ENCODE data around the gene PRDM1. TPM values are rescaled to one million over a fixed set of nuclear protein-coding genes. Genes with fewer than 3 reads are reported as not detected.

The PRDM1 gene
- total RNA-seq, 1 donor from 2014 or later, result 0.15 TPM

DNA sequence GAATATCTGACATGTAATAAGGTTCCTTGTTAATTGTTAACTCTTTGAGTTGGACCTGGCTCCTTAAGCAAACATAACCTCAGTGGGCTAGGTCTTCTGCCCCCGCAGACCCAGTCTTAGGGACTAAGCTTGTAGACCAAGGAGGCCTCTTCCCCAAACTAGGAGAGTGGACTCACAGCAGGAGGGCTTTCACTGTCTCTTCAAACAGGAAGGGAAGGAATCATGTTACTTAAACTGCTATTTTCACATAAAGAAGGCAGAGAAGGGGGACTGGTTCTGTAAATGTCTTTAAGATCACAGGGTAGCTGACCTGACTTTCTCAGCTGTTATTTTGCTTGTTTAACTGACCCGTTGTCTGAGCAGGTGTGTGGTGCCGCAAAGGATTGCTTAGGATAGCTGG lies 34.9 kb upstream of the PRDM1 start:
- Mint-ChIP-seq H3K4me1 (ENCODE audit: low read depth) (peaks cover 5% of the 10 kb centered on the region), H3K4me3 (ENCODE audit: unreplicated experiment) (no peak overlapping the region), H3K9me3 (ENCODE audit: low read depth) (no peaks in the 10 kb centered on the region), H3K27ac (ENCODE audit: unreplicated experiment) (no peak overlapping the region), H3K36me3 (ENCODE audit: low read depth) (no peaks in the 10 kb centered on the region), H3K27me3 (ENCODE audit: low read depth) (no peaks in the 10 kb centered on the region)
- DNase-seq (ENCODE audit: low spot score), result no peak
- TF ChIP-seq CTCF (IDR thresholded peaks at IDR 0.05), result no peak

DNA sequence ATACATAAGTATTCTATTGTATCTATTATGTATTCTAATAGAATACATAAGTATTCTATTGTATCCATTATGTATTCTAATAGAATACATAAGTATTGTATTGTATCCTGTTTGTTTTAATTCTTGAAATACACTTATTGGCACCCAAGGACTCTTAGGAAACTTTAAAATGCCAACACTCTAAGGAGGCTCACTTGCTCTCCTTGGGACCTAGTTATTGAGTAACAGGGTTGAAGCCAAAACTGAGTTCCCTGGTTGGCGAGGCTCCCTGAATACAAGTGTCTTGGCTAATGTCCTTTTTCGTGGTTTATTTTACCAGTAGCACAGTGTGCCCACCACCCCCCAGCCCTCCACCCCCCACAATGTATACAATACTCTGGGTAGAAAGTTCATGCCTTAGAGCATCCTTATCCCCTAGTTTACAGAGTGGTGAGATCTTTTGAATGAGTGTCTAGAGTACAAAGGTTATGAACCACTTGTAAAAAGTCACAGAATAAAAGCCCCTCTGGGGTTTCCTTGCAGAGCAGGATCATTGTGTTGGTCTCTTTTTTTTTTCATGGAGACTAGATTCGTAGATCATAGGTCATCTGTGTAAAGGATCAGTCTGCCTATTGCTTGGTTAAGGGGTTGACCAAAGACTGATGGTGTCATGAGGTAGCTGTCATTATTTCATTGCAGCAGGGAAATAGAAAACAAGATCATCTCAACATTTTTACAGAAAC lies 32.5 kb upstream of the PRDM1 start:
- no peak for DNase-seq (ENCODE audit: low spot score)
- H3K4me3 Mint-ChIP-seq (ENCODE audit: unreplicated experiment), result no peak overlapping the region
- no peaks in the 10 kb centered on the region for H3K9me3 Mint-ChIP-seq (ENCODE audit: low read depth)
- no peaks in the 10 kb centered on the region for H3K36me3 Mint-ChIP-seq (ENCODE audit: low read depth)
- H3K4me1 Mint-ChIP-seq (ENCODE audit: low read depth), result peaks cover 5% of the 10 kb centered on the region
- H3K27ac Mint-ChIP-seq (ENCODE audit: unreplicated experiment), result no peak overlapping the region
- H3K27me3 Mint-ChIP-seq (ENCODE audit: low read depth), result no peaks in the 10 kb centered on the region
- no peak for TF ChIP-seq CTCF (IDR thresholded peaks at IDR 0.05)

DNA sequence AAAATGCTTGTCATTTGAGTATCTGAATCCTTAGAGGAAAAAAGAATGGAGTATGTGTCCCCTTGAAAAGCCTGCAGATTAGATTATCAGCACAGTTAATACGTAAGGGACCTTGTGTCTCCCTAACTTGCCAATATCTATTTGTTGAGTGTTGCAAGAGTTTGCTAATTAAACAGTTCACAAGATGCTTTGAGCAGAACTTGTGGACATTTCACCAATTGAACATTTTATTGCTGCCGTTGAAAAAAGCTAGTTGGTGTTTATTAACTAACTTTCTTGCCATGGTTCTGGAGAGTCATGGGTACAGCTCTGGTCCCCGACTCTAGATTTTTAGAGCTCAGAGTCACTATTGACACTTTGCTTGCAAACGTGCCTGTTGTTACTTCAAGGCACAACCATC lies 30.6 kb upstream of the PRDM1 start:
- H3K27ac Mint-ChIP-seq (ENCODE audit: unreplicated experiment), result no peak overlapping the region
- no peak for TF ChIP-seq CTCF (IDR thresholded peaks at IDR 0.05)
- peaks cover 5% of the 10 kb centered on the region for H3K4me1 Mint-ChIP-seq (ENCODE audit: low read depth)
- H3K4me3 Mint-ChIP-seq (ENCODE audit: unreplicated experiment), result no peak overlapping the region
- DNase-seq (ENCODE audit: low spot score), result no peak
- no peaks in the 10 kb centered on the region for H3K27me3 Mint-ChIP-seq (ENCODE audit: low read depth)
- H3K36me3 Mint-ChIP-seq (ENCODE audit: low read depth), result no peaks in the 10 kb centered on the region
- H3K9me3 Mint-ChIP-seq (ENCODE audit: low read depth), result no peaks in the 10 kb centered on the region

GRCh38 chr6:106056060-106056745 lies 29.9 kb upstream of the PRDM1 start:
- Mint-ChIP-seq H3K27me3 (ENCODE audit: low read depth) (no peaks in the 10 kb centered on the region), H3K27ac (ENCODE audit: unreplicated experiment) (no peak overlapping the region), H3K4me3 (ENCODE audit: unreplicated experiment) (no peak overlapping the region), H3K9me3 (ENCODE audit: low read depth) (no peaks in the 10 kb centered on the region), H3K4me1 (ENCODE audit: low read depth) (peaks cover 3% of the 10 kb centered on the region), H3K36me3 (ENCODE audit: low read depth) (no peaks in the 10 kb centered on the region)
- no peak for DNase-seq (ENCODE audit: low spot score)
- no peak for TF ChIP-seq CTCF (IDR thresholded peaks at IDR 0.05)

DNA sequence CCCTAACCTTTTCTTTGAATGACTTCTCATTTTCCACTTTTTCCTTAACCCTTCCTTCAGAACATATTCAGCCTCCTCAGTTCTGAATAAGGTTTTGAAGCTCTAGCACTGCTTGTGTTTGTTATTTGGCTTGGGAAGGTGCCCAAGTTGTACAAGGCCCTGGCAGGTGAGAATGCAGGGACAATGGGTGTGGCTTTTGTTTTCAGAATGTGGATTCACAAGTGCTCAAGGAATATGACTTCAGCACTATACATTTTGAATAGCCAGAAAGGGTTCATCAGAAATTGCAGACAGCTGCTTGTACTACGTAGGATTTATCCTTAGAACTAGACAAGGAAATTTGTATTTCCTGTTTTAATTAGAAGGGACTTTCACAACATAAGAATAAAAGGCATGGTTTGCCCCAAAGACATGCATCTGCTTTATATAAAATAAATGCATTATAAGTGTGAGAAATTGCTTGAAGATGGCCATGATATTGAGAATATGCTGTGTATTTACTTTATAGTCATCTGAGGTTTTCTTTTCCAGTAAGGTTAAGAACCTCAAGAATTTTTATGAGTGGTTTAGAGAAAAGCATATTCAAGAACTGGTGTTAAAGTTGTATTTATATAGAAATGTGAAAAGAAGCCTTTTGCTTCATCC lies 29.3 kb upstream of the PRDM1 start:
- H3K4me3 Mint-ChIP-seq (ENCODE audit: unreplicated experiment), result no peak overlapping the region
- no peaks in the 10 kb centered on the region for H3K4me1 Mint-ChIP-seq (ENCODE audit: low read depth)
- no peaks in the 10 kb centered on the region for H3K36me3 Mint-ChIP-seq (ENCODE audit: low read depth)
- TF ChIP-seq CTCF (IDR thresholded peaks at IDR 0.05), result no peak
- H3K9me3 Mint-ChIP-seq (ENCODE audit: low read depth), result no peaks in the 10 kb centered on the region
- DNase-seq (ENCODE audit: low spot score), result no peak
- H3K27me3 Mint-ChIP-seq (ENCODE audit: low read depth), result no peaks in the 10 kb centered on the region
- no peak overlapping the region for H3K27ac Mint-ChIP-seq (ENCODE audit: unreplicated experiment)

All from chondrocyte (in vitro differentiated cells).